Stimulated activated naive CD8-positive, alpha-beta T cell treated with anti-CD3 and anti-CD28 coated beads, Interleukin-15, Interleukin-2, amounts not matched to agents 100 ng/mL and 50 ng/mL, for 24 hours (primary cell): Measurements from ENCODE around the gene ARHGEF33.

Experiments used
- H3K27ac Mint-ChIP-seq: one replicate; pipeline ENCODE4 v1.8.0; 2021; ENCODE audit warnings: mild to moderate bottlenecking, mixed read lengths
- H3K27me3 Mint-ChIP-seq: one replicate; pipeline ENCODE4 v1.8.0; 2021; ENCODE audit warnings: mixed read lengths
- H3K36me3 Mint-ChIP-seq: one replicate; pipeline ENCODE4 v1.8.0; 2021; ENCODE audit warnings: low read depth, mixed read lengths
- H3K4me1 Mint-ChIP-seq: one replicate; pipeline ENCODE4 v1.8.0; 2021; ENCODE audit warnings: low read depth, mixed read lengths
- H3K4me3 Mint-ChIP-seq: one replicate; pipeline ENCODE4 v1.8.0; 2021; ENCODE audit warnings: mild to moderate bottlenecking, mixed read lengths
- H3K9me3 Mint-ChIP-seq: one replicate; pipeline ENCODE4 v1.8.0; 2021; ENCODE audit warnings: mixed read lengths

Gene ARHGEF33

GRCh38 chr2:38889575-38889974, at the start of gene ARHGEF33:
Gene ARHGEF33 (plus strand): TSS chr2:38889875. CDS start chr2:38919448, 29,573 bp downstream.
- no peaks in the 10 kb centered on the region for H3K27me3 Mint-ChIP-seq
- peaks cover 5% of the 10 kb centered on the region for H3K4me1 Mint-ChIP-seq
- H3K36me3 Mint-ChIP-seq = no peaks in the 10 kb centered on the region
- H3K4me3 Mint-ChIP-seq = no peak within 1 kb of the TSS
- no peak within 1 kb of the TSS for H3K27ac Mint-ChIP-seq
- H3K9me3 Mint-ChIP-seq = no peaks in the 10 kb centered on the region

DNA sequence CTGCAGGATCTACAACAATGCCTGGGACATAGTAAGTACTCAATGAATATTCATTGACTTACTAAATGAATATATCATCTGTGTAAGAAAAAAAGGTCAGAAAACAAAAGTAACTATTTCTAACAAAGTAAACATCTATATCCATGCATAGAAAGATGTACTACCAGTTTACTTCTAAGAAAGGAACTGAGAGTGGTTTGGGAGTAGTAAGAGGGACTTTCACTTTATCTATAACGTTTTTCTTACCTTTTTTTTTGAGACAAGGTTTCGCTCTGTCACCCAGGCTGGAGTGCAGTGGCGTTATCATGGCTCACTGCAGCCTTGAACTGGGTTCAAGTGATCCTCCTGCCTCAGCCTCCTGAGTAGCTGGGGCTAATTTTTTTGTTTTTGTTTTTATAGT, 39.6 kb upstream of the ARHGEF33 start:
- H3K27ac Mint-ChIP-seq = no peak overlapping the region

GRCh38 chr2:38856165-38856564, 33.5 kb upstream of the ARHGEF33 start:
- no peak overlapping the region for H3K4me3 Mint-ChIP-seq
- no peak overlapping the region for H3K27ac Mint-ChIP-seq
- no peaks in the 10 kb centered on the region for H3K4me1 Mint-ChIP-seq
- H3K9me3 Mint-ChIP-seq = no peaks in the 10 kb centered on the region
- H3K27me3 Mint-ChIP-seq = no peaks in the 10 kb centered on the region
- peaks cover 58% of the 10 kb centered on the region for H3K36me3 Mint-ChIP-seq

More for the DNA sequence above, 39.6 kb upstream of the ARHGEF33 start:
- H3K4me3 Mint-ChIP-seq = no peak overlapping the region
- peaks cover 57% of the 10 kb centered on the region for H3K36me3 Mint-ChIP-seq
- H3K4me1 Mint-ChIP-seq = peaks cover 4% of the 10 kb centered on the region
- no peaks in the 10 kb centered on the region for H3K27me3 Mint-ChIP-seq
- no peaks in the 10 kb centered on the region for H3K9me3 Mint-ChIP-seq

GRCh38 chr2:38862476-38862875, 27.2 kb upstream of the ARHGEF33 start:
- H3K9me3 Mint-ChIP-seq = no peaks in the 10 kb centered on the region
- H3K27me3 Mint-ChIP-seq = no peaks in the 10 kb centered on the region
- H3K4me1 Mint-ChIP-seq = peaks cover 5% of the 10 kb centered on the region
- H3K27ac Mint-ChIP-seq = no peak overlapping the region
- no peak overlapping the region for H3K4me3 Mint-ChIP-seq
- H3K36me3 Mint-ChIP-seq = peaks cover 62% of the 10 kb centered on the region

DNA sequence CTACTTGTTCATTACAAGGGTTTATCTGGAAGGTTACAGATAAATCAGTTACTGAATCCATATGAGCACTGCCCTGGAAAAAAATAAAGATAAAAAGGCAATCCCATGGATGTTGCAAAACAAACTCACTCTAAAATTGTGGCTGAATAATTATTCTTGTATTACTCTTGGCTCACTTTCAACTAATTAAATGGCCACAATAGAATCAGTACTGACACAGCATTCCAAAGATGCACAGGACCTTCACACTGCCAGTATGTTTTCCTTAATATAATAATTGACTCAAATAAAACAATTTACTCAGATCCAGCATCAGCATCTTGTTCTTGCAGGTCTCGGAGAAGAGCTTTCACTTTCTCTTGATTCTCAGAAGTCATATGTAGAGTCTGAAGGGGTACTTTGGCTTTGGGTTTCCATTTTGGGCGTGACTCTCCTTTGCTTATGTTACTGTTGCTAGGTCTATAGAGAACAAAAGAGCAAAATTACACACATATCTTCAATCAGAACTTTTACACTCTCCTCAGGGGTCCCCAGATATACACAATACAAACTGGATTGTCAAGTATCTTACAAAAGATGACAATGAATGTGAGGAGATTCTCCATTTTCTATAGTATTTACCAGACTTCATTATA, 26.5 kb upstream of the ARHGEF33 start:
- H3K27me3 Mint-ChIP-seq = no peaks in the 10 kb centered on the region
- H3K9me3 Mint-ChIP-seq = no peaks in the 10 kb centered on the region
- no peak overlapping the region for H3K27ac Mint-ChIP-seq
- H3K4me1 Mint-ChIP-seq = peaks cover 5% of the 10 kb centered on the region
- H3K4me3 Mint-ChIP-seq = no peak overlapping the region
- H3K36me3 Mint-ChIP-seq = peaks cover 65% of the 10 kb centered on the region

DNA sequence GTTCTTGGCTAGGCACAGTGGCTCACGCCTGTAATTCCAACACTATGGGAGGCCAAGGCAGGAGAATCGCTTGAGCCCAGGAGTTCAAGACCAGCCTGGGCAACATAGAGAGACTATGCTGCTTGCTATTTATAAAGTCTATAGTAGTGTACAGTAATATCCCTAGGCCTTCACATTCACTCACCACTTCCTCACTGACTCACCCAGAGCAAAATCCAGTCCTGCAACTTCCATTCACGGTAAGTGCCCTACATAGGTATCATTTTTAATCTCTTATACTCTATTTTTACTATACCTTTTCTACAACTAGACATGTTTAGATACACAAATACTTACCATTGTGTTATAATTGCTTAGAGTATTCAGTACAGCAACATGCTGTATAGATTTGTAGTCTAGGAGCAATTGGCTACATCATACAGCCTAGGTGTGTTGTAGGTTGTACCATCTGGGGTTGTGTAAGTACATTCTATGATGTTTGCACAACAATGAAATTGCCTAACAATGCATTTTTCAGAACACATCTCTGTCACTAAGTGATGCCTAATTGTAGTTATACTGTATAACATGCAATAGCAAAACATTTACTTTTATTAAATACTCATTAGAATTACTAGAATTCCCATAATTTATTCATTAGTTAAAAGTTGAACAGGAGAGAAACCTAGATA, 22.8 kb upstream of the ARHGEF33 start:
- Mint-ChIP-seq H3K27me3 (no peaks in the 10 kb centered on the region), H3K36me3 (peaks cover 56% of the 10 kb centered on the region), H3K4me3 (no peak overlapping the region), H3K4me1 (peaks cover 5% of the 10 kb centered on the region), H3K9me3 (peaks cover 13% of the 10 kb centered on the region), H3K27ac (no peak overlapping the region)

DNA sequence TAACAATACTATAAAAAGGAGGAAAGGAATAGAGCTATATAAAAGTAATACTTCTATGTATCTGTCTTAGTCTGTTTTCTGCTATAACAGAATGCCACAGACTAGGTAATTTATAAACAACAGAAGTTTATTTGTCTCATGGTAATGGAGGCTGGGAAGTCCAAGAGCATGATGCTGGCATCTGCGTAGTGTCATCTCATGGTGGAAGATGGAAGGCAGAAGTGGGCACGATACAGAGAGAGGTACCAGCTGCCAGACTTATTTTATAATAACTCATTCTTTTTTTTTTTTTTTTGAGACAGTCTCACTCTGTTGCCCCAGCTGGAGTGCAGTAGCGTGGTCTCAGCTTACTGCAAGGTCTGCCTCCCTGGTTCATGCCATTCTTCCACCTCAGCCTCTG, 18.2 kb upstream of the ARHGEF33 start:
- Mint-ChIP-seq H3K9me3 (peaks cover 19% of the 10 kb centered on the region), H3K27ac (no peak overlapping the region), H3K4me3 (no peak overlapping the region), H3K36me3 (peaks cover 43% of the 10 kb centered on the region), H3K27me3 (no peaks in the 10 kb centered on the region), H3K4me1 (peaks cover 15% of the 10 kb centered on the region)

- Mint-ChIP-seq H3K36me3 (peaks cover 33% of the 10 kb centered on the region), H3K4me1 (peaks cover 17% of the 10 kb centered on the region), H3K27me3 (no peaks in the 10 kb centered on the region), H3K4me3 (no peak overlapping the region), H3K9me3 (peaks cover 19% of the 10 kb centered on the region), H3K27ac (no peak overlapping the region)
Measured at GRCh38 chr2:38873763-38874162, 15.9 kb upstream of the ARHGEF33 start.

- H3K9me3 Mint-ChIP-seq = peaks cover 13% of the 10 kb centered on the region
- H3K4me3 Mint-ChIP-seq = peak overlapping the region; percentile 98
- H3K27me3 Mint-ChIP-seq = no peaks in the 10 kb centered on the region
- peaks cover 17% of the 10 kb centered on the region for H3K4me1 Mint-ChIP-seq
- H3K36me3 Mint-ChIP-seq = peaks cover 21% of the 10 kb centered on the region
- H3K27ac Mint-ChIP-seq = peak overlapping the region; percentile 95
Measured at GRCh38 chr2:38875227-38875575, 14.5 kb upstream of the ARHGEF33 start.

GRCh38 chr2:38875576-38876367, 13.9 kb upstream of the ARHGEF33 start, which contains the start of the genes DHX57 and MORN2:
Gene DHX57 (minus strand): TSS chr2:38875934. CDS start chr2:38868405, 7,529 bp downstream.
Gene MORN2 (plus strand): TSS chr2:38875976.
- H3K9me3 Mint-ChIP-seq = peaks cover 10% of the 10 kb centered on the region
- H3K4me1 Mint-ChIP-seq = peaks cover 17% of the 10 kb centered on the region
- no peaks in the 10 kb centered on the region for H3K27me3 Mint-ChIP-seq
- H3K4me3 Mint-ChIP-seq = peak within 1 kb of the TSS; percentile 98
- peak within 1 kb of the TSS; percentile 95 for H3K27ac Mint-ChIP-seq
- peaks cover 19% of the 10 kb centered on the region for H3K36me3 Mint-ChIP-seq

DNA sequence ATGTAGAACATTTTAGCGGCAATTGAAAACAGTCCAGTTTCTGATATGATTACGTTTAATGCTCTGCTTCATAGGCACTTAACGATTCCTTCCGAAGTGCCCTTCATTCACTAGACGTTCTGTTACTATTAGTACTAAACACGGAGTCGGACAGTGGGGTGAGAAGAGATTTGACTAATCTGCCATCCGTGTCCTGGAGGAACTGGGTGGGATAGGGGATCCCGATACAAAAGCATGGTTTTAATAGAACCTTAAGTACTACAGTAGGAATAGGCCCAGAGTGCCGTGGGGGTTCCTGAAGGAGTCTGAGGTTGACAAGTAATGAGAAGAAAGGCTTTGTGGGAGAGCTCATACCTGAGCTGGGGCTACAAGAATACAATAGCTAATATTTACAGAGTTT, 13.3 kb upstream of the ARHGEF33 start:
- Mint-ChIP-seq H3K36me3 (peaks cover 20% of the 10 kb centered on the region), H3K27ac (peak overlapping the region; percentile 95), H3K4me3 (peak overlapping the region; percentile 98), H3K27me3 (no peaks in the 10 kb centered on the region), H3K4me1 (peaks cover 17% of the 10 kb centered on the region), H3K9me3 (peaks cover 8% of the 10 kb centered on the region)

- H3K9me3 Mint-ChIP-seq = no peaks in the 10 kb centered on the region
- H3K36me3 Mint-ChIP-seq = peaks cover 3% of the 10 kb centered on the region
- no peak overlapping the region for H3K4me3 Mint-ChIP-seq
- H3K4me1 Mint-ChIP-seq = no peaks in the 10 kb centered on the region
- H3K27me3 Mint-ChIP-seq = no peaks in the 10 kb centered on the region
- H3K27ac Mint-ChIP-seq = no peak overlapping the region
Measured at GRCh38 chr2:38886063-38886462, 3.6 kb upstream of the ARHGEF33 start.

GRCh38 chr2:38887347-38887746, 2.3 kb upstream of the ARHGEF33 start:
- Mint-ChIP-seq H3K27me3 (no peaks in the 10 kb centered on the region), H3K4me3 (no peak overlapping the region), H3K36me3 (no peaks in the 10 kb centered on the region), H3K9me3 (no peaks in the 10 kb centered on the region), H3K27ac (no peak overlapping the region), H3K4me1 (no peaks in the 10 kb centered on the region)

DNA sequence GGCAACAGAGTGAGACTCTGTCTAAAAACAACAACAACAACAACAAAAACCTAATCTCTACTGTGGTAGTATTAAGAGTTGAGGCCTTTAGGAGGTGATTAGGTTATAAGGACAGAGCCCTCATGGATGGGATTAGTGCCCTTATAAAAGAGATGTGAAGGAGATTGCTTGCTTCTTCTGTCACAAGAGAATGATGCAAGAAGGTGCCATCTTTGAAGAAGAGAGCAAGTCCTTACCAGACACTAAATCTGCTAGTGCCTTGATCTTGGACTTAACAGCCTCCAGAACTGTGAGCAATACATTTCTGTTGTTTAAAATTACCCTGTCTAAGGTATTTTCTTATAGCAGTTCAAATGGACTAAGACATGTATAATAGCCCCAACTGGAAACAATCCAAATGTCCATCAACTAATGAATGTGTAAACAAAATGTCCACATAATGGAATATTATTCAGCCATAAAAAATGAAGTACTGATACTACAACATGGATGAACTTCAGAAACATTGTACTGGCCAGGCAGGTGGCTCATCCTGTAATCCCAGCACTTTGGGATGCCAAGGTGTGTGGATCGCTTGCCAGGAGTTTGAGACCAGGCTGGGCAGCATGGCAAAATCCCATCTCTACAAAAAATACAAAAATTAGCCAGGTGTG, 1.6 kb upstream of the ARHGEF33 start:
- Mint-ChIP-seq H3K36me3 (no peaks in the 10 kb centered on the region), H3K27ac (no peak overlapping the region), H3K4me3 (no peak overlapping the region), H3K4me1 (peaks cover 5% of the 10 kb centered on the region), H3K9me3 (no peaks in the 10 kb centered on the region), H3K27me3 (no peaks in the 10 kb centered on the region)

- H3K4me3 Mint-ChIP-seq = no peak overlapping the region
- no peaks in the 10 kb centered on the region for H3K9me3 Mint-ChIP-seq
- peaks cover 5% of the 10 kb centered on the region for H3K4me1 Mint-ChIP-seq
- no peak overlapping the region for H3K27ac Mint-ChIP-seq
- H3K36me3 Mint-ChIP-seq = no peaks in the 10 kb centered on the region
- H3K27me3 Mint-ChIP-seq = no peaks in the 10 kb centered on the region
Measured at GRCh38 chr2:38889045-38889444, 630 bp upstream of the ARHGEF33 start.
